Measurements from ENCODE around the gene CCDC192.

The CCDC192 gene

DNA sequence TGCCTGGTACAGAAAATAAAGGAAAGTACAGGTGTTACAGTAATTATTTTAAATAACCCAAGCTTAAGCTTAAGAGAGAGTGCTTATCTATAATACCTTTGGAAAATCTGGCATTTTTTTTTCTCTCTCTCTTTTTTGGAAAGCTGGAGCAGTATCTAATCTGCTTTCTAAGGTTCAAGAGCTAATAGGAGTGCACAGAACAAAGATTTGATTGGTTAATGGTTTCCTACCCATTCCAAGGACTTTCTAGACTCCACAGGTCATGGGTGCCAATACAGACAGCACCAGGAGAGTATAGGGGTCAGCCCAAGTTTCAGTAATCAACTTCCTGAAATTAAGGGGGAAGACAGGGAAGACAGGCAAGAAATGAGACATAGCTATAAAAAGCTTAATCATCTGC lies 276.3 kb downstream of the CCDC192 start:
- Histone ChIP-seq H4K20me1 (ENCODE audit: low read depth, low read length) (no peaks in the 10 kb centered on the region), H3K27ac (ENCODE audit: low read depth, low read length) (no peak overlapping the region), H3K79me2 (ENCODE audit: insufficient read depth, low read length) (no peaks in the 10 kb centered on the region), H3K9me2 (replicated peaks; ENCODE audit: insufficient read depth, low read length) (no peaks in the 10 kb centered on the region), H3K27me3 (ENCODE audit: low read length) (no peaks in the 10 kb centered on the region), H3K36me3 (ENCODE audit: low read length) (no peaks in the 10 kb centered on the region), H2AFZ (ENCODE audit: low read depth, low read length, severe bottlenecking) (no peak overlapping the region), H3F3A (ENCODE audit: insufficient read depth) (no peaks in the 10 kb centered on the region), H3K4me2 (ENCODE audit: low read depth, low read length, poor library complexity, severe bottlenecking) (no peak overlapping the region), H3K9ac (ENCODE audit: low read length) (no peak overlapping the region), H3K9me3 (ENCODE audit: insufficient read depth, low read length) (no peaks in the 10 kb centered on the region), H3K4me3 (ENCODE audit: insufficient read depth, low read length, poor library complexity, severe bottlenecking) (no peak overlapping the region)
- no peak for TF ChIP-seq EZH2phosphoT487 (conservative IDR thresholded peaks at IDR 0.05; ENCODE audit: low read length)
- TF ChIP-seq, protein P1, sequence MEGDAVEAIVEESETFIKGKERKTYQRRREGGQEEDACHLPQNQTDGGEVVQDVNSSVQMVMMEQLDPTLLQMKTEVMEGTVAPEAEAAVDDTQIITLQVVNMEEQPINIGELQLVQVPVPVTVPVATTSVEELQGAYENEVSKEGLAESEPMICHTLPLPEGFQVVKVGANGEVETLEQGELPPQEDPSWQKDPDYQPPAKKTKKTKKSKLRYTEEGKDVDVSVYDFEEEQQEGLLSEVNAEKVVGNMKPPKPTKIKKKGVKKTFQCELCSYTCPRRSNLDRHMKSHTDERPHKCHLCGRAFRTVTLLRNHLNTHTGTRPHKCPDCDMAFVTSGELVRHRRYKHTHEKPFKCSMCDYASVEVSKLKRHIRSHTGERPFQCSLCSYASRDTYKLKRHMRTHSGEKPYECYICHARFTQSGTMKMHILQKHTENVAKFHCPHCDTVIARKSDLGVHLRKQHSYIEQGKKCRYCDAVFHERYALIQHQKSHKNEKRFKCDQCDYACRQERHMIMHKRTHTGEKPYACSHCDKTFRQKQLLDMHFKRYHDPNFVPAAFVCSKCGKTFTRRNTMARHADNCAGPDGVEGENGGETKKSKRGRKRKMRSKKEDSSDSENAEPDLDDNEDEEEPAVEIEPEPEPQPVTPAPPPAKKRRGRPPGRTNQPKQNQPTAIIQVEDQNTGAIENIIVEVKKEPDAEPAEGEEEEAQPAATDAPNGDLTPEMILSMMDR (IDR thresholded peaks at IDR 0.05; ENCODE audit: insufficient read depth, low read length, poor library complexity, severe bottlenecking): no peak

DNA sequence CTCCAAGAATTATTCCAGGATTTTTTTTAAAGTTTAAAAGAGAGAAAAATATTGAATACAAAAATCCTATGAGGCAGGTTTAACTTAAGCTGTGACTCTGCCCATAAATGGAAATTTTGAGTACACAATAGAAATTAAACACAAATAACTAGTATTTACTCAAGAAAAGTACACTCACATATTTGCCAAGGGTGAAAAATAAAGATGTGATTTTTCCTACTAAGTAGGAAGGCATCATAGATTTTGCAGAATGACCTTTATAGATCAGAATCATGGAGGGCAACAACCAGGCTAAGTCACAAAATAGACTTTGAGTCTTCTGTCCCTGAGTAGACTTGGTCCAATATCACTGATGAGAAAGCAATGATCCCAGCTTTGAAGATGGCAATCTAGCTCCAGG lies 277.7 kb downstream of the CCDC192 start:
- H3K9me3 ChIP-seq (ENCODE audit: insufficient read depth, low read length): no peaks in the 10 kb centered on the region
- H2AFZ ChIP-seq (ENCODE audit: low read depth, low read length, severe bottlenecking): no peak overlapping the region
- no peak overlapping the region for H3K4me2 ChIP-seq (ENCODE audit: low read depth, low read length, poor library complexity, severe bottlenecking)
- no peaks in the 10 kb centered on the region for H4K20me1 ChIP-seq (ENCODE audit: low read depth, low read length)
- H3K79me2 ChIP-seq (ENCODE audit: insufficient read depth, low read length): no peaks in the 10 kb centered on the region
- H3K9ac ChIP-seq (ENCODE audit: low read length): no peak overlapping the region
- H3K36me3 ChIP-seq (ENCODE audit: low read length): no peaks in the 10 kb centered on the region
- TF ChIP-seq EZH2phosphoT487 (conservative IDR thresholded peaks at IDR 0.05; ENCODE audit: low read length): no peak
- TF ChIP-seq, protein P1 (IDR thresholded peaks at IDR 0.05; ENCODE audit: insufficient read depth, low read length, poor library complexity, severe bottlenecking): no peak
- H3K27ac ChIP-seq (ENCODE audit: low read depth, low read length): no peak overlapping the region
- H3K27me3 ChIP-seq (ENCODE audit: low read length): no peaks in the 10 kb centered on the region
- no peaks in the 10 kb centered on the region for H3K9me2 ChIP-seq (replicated peaks; ENCODE audit: insufficient read depth, low read length)
- H3F3A ChIP-seq (ENCODE audit: insufficient read depth): no peaks in the 10 kb centered on the region
- H3K4me3 ChIP-seq (ENCODE audit: insufficient read depth, low read length, poor library complexity, severe bottlenecking): no peak overlapping the region

DNA sequence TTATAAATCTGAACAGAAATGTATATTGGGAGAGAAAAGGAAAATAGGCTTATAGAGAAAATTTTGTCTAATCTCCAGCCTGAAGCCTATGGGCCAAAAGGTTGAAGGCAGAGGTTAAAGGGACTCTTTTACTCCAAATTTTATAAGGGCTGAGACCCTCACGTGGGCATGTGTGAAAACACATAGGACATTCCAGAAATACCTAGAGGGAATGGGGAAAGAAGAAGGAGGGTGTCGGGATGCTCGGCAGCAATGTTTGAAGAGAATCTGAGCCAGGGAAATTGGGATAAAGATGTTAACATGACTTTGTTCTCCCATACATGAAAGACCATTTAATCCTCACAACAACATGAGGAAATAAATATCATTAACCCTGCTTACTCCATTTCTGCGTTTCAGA lies 278.3 kb downstream of the CCDC192 start:
- no peaks in the 10 kb centered on the region for H3F3A ChIP-seq (ENCODE audit: insufficient read depth)
- H3K4me2 ChIP-seq (ENCODE audit: low read depth, low read length, poor library complexity, severe bottlenecking): no peak overlapping the region
- H3K9ac ChIP-seq (ENCODE audit: low read length): no peak overlapping the region
- H3K27me3 ChIP-seq (ENCODE audit: low read length): no peaks in the 10 kb centered on the region
- H2AFZ ChIP-seq (ENCODE audit: low read depth, low read length, severe bottlenecking): no peak overlapping the region
- no peaks in the 10 kb centered on the region for H3K36me3 ChIP-seq (ENCODE audit: low read length)
- H3K9me3 ChIP-seq (ENCODE audit: insufficient read depth, low read length): no peaks in the 10 kb centered on the region
- H3K27ac ChIP-seq (ENCODE audit: low read depth, low read length): no peak overlapping the region
- H4K20me1 ChIP-seq (ENCODE audit: low read depth, low read length): no peaks in the 10 kb centered on the region
- H3K79me2 ChIP-seq (ENCODE audit: insufficient read depth, low read length): no peaks in the 10 kb centered on the region
- H3K9me2 ChIP-seq (replicated peaks; ENCODE audit: insufficient read depth, low read length): no peaks in the 10 kb centered on the region
- H3K4me3 ChIP-seq (ENCODE audit: insufficient read depth, low read length, poor library complexity, severe bottlenecking): no peak overlapping the region
- TF ChIP-seq, protein P1 (IDR thresholded peaks at IDR 0.05; ENCODE audit: insufficient read depth, low read length, poor library complexity, severe bottlenecking): no peak
- no peak for TF ChIP-seq EZH2phosphoT487 (conservative IDR thresholded peaks at IDR 0.05; ENCODE audit: low read length)

Measured in SU-DHL-6 (cell line).